GM19099 (cell line): Measurements from ENCODE around the gene CUEDC1.

Source experiments
- POLR2A ChIP-seq: IDR thresholded peaks from 3 replicates; pipeline ENCODE4 v1.6.1; 2011; ENCODE audit warnings: low read depth; ENCODE audit not compliant: insufficient read length; ENCODE audit errors: extremely low read depth

The CUEDC1 gene

DNA sequence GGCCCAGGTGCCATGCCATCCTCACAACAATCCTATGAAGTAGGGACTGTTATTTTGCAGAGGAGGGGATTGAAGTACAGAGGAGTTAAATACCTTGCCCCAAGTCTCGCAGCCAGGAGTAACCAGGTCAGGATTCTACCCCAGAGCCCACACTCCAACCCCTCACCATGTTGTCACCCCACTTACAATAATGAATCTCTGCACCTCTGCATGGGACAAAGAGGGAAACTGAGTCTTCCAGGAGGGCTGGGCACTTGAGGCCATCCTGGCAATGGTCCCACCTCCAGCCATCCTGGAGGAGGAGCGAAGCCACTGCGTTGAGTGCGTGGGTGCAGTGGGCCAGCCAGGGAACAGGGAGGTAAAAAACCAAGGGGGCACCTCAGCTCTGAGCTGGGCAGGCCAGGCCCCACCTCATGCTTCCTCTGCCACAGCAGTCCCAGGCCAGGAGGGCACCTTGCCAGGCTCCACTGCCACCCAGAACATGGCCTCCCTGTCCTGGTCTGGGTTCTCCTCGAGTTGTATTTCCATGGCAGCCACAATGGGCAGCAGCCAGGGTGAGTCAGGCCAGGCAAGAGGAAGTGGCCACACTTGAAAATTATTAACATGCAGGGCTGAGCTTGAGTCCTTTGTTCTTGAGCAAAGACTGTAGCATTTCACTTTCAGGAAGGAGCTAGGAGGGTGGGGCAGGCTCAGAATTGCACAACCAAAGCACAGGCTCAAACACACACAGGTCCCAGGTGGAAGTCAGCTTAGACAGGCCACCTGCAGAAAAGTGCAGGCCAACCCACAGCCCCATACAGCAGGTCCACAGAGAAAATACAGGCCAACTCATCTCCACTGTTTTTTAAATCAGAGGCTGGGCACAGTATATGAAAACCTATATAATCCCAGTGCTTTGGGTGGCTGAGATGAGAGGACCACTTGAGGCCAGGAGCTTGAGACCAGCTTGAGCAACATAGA is 52.1 kb downstream of the CUEDC1 start:
- TF ChIP-seq POLR2A: no peak

DNA sequence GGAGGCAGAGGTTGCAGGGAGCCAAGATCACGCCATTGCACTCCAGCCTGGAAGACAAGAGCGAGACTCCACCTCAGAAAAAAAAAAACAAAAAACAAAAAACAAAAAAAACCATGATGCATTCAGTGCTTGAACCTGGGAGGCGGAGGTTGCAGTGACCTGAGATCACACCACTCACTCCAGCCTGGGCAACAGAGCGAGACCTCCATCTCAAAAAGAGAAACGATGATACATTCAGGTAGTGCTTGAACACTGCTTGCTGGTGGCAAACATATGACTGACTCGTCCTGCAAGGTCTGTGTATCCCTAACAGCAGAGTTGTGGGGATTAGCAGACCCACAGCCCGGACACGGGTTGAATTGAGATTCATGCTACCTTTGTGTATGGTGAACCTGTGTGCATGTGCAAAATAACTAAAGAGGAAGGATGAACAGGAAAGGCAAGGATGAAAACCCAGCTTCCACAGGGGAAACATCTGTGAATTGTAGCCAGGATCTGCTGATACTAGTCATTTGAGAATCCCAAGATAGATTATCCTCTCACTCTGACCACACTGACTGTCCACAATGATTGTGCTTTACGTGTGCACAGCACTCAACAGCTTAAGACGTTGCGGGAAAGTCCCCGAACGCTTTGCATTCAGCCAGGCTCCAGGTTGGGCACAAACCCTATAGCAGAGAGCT is 53.0 kb downstream of the CUEDC1 start:
- no peak for TF ChIP-seq POLR2A

DNA sequence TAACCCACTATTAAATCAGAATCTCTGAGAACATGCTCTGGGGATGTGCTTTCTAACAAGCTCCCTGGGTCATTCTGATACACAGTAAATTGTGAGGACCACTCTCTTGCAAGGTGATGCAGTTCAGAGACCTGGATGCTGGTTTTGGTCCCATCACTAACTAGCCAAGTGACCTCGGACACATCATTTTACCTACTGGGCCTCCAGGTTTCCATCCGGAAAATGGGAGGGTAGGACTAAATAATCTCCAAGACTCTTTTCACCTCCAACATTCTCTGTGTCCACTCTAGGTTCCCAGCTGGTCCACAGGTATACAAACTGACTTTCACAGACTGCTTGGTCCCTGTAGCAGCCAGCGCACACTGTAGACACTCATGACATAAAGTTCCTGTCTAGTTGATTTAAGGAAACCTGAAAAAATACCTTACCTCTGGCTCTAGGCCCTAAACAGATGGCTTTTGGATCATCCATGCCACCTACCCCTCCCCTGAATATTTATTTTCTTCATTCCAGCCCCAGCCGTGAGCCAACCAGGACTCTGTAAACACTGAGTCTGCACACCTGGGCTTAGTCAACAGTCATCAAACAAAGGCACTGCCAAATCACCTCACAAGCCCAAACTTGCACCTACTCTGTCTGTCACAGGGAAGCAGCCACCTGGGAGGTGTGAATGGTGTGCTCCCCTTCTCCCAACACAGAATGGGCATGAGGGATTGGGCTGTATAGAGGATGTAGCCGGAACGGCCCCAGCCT is 54.0 kb downstream of the CUEDC1 start:
- no peak for TF ChIP-seq POLR2A

GRCh38 chr17:57899822-57900221 is 55.4 kb downstream of the CUEDC1 start:
- TF ChIP-seq POLR2A: no peak

DNA sequence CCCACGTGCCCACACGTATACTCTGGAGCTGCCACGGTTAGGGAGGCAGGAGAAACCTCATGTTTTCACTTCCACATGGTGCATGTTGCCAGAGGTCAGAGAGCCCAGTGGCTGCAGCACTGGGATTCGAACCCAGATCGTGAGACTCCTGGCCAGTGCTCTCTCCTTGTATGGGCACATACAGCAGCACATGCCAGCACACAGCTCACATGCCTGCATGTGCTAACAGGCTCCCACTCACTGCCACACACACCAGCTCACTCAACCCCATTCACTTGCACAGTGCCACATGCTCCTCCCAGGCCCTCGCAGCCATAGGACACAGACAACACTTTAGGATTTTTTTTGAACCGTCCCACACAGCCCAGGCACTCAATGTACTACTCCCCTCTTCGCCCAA is 55.8 kb downstream of the CUEDC1 start:
- TF ChIP-seq POLR2A: no peak

GRCh38 chr17:57898487-57899311 is 56.5 kb downstream of the CUEDC1 start:
- no peak for TF ChIP-seq POLR2A

GRCh38 chr17:57895382-57896060 is 59.7 kb downstream of the CUEDC1 start:
- no peak for TF ChIP-seq POLR2A

- no peak for TF ChIP-seq POLR2A
These were observed 60.4 kb downstream of the CUEDC1 start for GRCh38 chr17:57894848-57895247.

- TF ChIP-seq POLR2A: no peak
These were observed 62.2 kb downstream of the CUEDC1 start for GRCh38 chr17:57892820-57893595.

DNA sequence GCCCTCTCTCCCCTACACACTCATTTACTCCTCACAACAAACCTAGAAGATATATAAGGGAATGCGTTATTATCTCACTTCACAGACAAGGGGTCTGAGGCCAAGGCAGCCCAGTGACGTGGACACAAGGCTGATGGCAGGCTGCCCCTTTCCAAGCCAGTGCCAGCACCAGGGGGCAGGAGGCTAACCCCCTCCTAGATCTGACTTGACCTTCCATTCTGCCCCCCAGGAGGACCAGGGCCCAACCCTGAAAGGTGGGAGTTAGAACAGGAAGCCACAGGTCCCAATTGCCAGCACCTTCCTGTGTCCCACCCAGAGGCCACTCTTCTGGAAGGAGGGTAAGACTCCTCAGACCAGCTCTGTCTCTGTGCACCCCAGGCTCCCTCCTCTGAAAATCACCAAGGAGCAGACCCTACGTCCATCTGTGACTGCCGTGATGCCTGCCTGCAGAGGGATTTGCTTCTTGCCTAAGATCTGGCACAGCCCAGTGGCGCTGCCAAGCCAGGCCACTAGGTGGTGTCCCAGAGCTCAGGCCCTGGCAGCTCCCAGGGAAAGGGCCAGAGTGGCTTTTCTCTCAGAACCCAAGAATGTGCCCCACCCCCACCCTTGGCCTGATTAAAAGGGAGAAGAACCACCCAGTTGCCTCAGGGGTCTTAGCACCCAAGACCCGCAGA is 62.9 kb downstream of the CUEDC1 start:
- TF ChIP-seq POLR2A: no peak

DNA sequence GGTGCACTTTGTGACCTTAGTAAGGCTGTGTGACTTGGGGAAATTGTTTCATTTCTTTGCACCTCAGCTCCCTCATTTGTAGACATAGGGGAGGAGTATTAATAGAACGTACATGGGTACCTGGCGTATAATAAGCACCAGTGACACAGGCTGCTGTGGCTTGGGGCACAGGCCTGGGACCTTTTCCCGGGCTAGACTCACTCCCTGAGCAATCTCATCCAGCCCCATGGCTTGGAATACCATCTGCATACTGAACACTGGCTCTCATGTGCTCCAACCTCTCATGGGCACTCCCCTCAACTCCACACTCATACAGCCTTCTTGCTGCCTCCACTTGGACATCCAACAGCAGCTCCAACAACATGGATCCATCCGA is 64.4 kb downstream of the CUEDC1 start:
- no peak for TF ChIP-seq POLR2A

DNA sequence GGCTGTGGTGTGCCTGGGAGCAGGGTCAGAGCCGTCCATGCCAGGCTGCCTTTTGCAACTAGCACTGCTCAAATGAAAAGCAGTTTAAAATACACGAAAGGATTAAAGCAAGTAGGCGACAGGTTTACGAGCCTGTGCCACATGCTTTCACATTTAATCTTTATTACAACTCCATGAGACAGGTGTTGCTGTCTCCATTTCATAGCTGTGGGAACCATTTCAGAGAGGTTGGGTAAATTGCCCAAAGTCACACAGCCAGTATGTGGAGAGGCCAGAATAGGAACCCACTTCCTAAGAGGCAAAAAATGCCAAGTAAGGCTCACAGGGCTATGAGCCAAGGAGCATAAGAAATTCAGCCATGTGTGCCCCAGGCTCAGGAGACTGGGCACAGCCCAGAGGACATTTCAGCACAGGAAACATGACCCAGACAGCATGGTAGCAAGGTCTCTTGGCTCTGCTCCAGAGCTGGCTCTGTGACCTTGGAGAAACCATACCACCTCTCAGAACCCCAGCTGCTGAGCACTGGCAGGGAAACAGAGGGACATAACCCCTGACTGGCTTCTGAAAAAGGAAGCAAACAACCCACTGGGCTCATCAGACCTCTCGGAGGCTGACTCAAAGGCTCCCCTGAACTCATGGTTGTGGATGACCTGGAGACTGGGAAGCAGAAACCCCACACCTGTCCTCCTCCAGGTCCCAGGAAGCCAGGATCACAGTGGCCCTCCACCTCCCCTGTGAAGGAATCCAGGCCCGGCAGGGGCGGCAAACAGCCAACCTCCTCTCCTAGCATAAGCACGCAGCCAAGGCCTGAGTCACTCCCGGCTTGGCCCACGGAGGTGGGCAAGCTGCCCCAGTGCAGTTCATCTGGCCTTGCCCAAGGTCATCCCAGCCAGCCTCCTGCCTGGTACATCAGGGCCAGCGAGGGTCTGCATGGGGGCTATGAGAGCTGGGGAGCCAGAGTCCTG is 65.0 kb downstream of the CUEDC1 start:
- no peak for TF ChIP-seq POLR2A
